HPDE6-E6E7 (cell line): ENCODE measurements around the gene TEX13B.

Experiments
- DNase-seq: peaks from one replicate; pipeline ENCODE4 v3.0.0; 2011; ENCODE audit warnings: missing footprints; ENCODE audit errors: extremely low spot score

TEX13B gene

GRCh38 chrX:107935664-107936433, 46.3 kb downstream of the TEX13B start:
- DNase-seq, result peak; percentile 43

DNA sequence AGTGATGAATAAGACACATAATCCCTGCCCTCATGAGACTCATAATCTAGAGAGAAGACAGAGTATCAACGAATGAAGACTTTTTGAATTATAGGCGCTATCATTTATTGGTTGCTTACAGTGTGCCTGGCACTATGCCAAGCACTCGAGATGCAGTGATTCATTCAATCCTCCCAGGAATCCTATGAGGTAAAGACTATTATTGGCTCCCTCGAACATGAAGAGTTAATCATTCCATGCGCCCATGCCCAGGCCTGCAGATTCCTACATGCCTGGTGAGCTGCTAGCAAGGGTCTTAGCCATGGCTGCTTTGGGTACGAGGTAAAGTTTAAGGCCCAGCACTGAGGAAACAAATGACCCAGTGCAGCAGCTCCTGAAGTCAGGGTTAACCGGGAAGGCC, 47.0 kb downstream of the TEX13B start:
- DNase-seq, result peak; percentile 35

- no peak for DNase-seq
These were observed 47.9 kb downstream of the TEX13B start for GRCh38 chrX:107934262-107934661.
